OCI-LY1 (cell line): Measurements from ENCODE around the gene CREG2.

ENCODE experiments used
- H2AFZ ChIP-seq: fragments of 200-600 bp; sonication (generic), shearing (Covaris generic); 2 replicates; pipeline ENCODE4 v1.6.0; 2014; ENCODE audit warnings: antibody characterized with exemption, mild to moderate bottlenecking, low read length
- H3F3A ChIP-seq: fragments of 200-600 bp; sonication (generic), shearing (Covaris generic); 2 replicates; pipeline ENCODE4 v1.6.0; 2014; ENCODE audit warnings: mild to moderate bottlenecking, antibody characterized with exemption, low read length, moderate library complexity; ENCODE audit not compliant: insufficient read depth
- H3K27ac ChIP-seq: fragments of 200-600 bp; sonication (generic); 2 replicates; pipeline ENCODE4 v1.5.1; 2014; ENCODE audit warnings: low read length, mixed run types, mild to moderate bottlenecking, low read depth; ENCODE audit not compliant: poor library complexity, severe bottlenecking
- H3K27me3 ChIP-seq: fragments of 200-600 bp; sonication (generic); 2 replicates; pipeline ENCODE4 v1.6.0; 2014; ENCODE audit warnings: antibody characterized with exemption, mild to moderate bottlenecking, low read length, moderate library complexity; ENCODE audit not compliant: insufficient read depth
- H3K36me3 ChIP-seq: fragments of 200-600 bp; sonication (generic); 2 replicates; pipeline ENCODE4 v1.6.1; 2014; ENCODE audit warnings: mild to moderate bottlenecking, antibody characterized with exemption, low read length, moderate library complexity, mixed read lengths; ENCODE audit not compliant: insufficient read depth
- H3K4me1 ChIP-seq: fragments of 200-600 bp; sonication (generic); 2 replicates; pipeline ENCODE4 v1.5.1; 2014; ENCODE audit warnings: mild to moderate bottlenecking, low read length, moderate library complexity; ENCODE audit not compliant: insufficient read depth, severe bottlenecking
- H3K4me2 ChIP-seq: fragments of 200-600 bp; sonication (generic), shearing (Covaris generic); 2 replicates; pipeline ENCODE4 v1.6.1; 2014; ENCODE audit warnings: low read length
- H3K4me3 ChIP-seq: fragments of 200-600 bp; sonication (generic); 2 replicates; pipeline ENCODE4 v1.5.1; 2014; ENCODE audit warnings: low read length, low read depth, mild to moderate bottlenecking, mixed read lengths; ENCODE audit not compliant: poor library complexity, severe bottlenecking
- H3K79me2 ChIP-seq: fragments of 200-600 bp; shearing (Covaris generic); 2 replicates; pipeline ENCODE4 v1.6.1; 2016; ENCODE audit warnings: mixed run types, low read length, mixed read lengths; ENCODE audit not compliant: insufficient read depth
- H3K9ac ChIP-seq: fragments of 200-600 bp; sonication (generic), shearing (Covaris generic); 2 replicates; pipeline ENCODE4 v1.6.1; 2014; ENCODE audit warnings: mild to moderate bottlenecking, low read length, mixed read lengths
- H3K9me2 ChIP-seq: fragments of 200-600 bp; sonication (generic), shearing (Covaris generic); 2 replicates; pipeline ENCODE4 v1.6.1; 2014; ENCODE audit warnings: low read depth, mild to moderate bottlenecking, low read length, mixed read lengths
- H3K9me3 ChIP-seq: fragments of 200-600 bp; shearing (Covaris generic); 2 replicates; pipeline ENCODE4 v1.6.1; 2014; ENCODE audit warnings: low read length, mixed read lengths
- H4K20me1 ChIP-seq: fragments of 200-600 bp; sonication (generic), shearing (Covaris generic); 2 replicates; pipeline ENCODE4 v1.6.0; 2016; ENCODE audit warnings: mild to moderate bottlenecking, low read length; ENCODE audit not compliant: insufficient read depth
- EZH2 ChIP-seq: fragments of 200-600 bp; sonication (generic), shearing (Covaris generic); IDR thresholded peaks from 2 replicates; pipeline ENCODE4 v1.8.0; 2017; ENCODE audit warnings: borderline replicate concordance, mixed run types, mild to moderate bottlenecking, antibody characterized with exemption, low read length, moderate library complexity, mixed read lengths
- TF ChIP-seq, protein P1 (sequence below): fragments of 200-600 bp; sonication (generic), shearing (Covaris generic); IDR thresholded peaks from 2 replicates; pipeline ENCODE4 v1.5.1; 2017; ENCODE audit warnings: mild to moderate bottlenecking, antibody characterized with exemption, low read length, moderate library complexity, mixed read lengths

CREG2 gene

DNA sequence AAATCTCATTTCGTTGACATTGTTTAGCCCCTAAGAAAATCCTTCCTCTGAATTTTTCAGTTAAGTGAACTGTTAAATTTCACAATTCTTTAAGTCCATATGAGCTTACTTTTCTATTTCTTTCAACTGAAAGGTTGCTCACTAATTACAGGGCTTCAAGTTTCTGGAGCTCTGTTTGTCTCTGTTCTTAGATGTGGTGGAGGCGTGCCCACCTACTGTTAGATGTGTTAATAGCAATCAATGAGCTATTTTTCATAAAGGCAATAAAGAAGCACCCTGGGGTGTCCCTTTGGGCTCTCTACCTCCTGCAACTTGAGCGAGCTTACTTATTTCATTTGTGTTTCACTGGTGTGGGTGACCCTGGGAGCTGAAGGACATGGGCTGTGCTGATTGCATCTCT lies 25.0 kb downstream of the CREG2 start:
- Histone ChIP-seq H3K4me2 (no peak overlapping the region), H3F3A (no peaks in the 10 kb centered on the region), H3K4me3 (no peak overlapping the region), H3K27ac (no peak overlapping the region), H3K9me2 (no peaks in the 10 kb centered on the region), H3K9ac (no peak overlapping the region), H3K79me2 (no peaks in the 10 kb centered on the region), H3K36me3 (no peaks in the 10 kb centered on the region), H3K27me3 (no peaks in the 10 kb centered on the region), H4K20me1 (no peaks in the 10 kb centered on the region), H3K4me1 (no peaks in the 10 kb centered on the region), H2AFZ (no peak overlapping the region), H3K9me3 (no peaks in the 10 kb centered on the region)
- no peak for TF ChIP-seq EZH2

DNA sequence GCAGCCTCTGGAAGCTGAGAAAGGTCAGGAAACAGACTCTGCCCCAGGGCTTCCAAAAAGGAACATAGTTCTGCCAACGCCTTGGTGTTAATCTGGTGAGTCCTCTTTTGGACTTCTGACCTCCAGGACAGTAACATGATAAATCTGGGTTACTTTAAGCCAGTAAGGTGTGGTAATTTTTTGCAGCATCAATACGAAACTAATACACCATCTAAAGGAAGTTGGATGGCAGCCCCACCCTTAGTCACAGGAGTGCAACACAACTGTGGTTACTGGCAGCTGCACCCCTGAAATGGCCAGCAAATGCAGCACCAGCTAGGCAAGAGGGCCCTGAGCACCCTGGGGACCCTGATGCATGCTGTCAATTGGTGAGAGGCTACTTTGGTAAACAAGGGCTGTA lies 25.8 kb downstream of the CREG2 start:
- Histone ChIP-seq H3K9me3 (no peaks in the 10 kb centered on the region), H3K9ac (no peak overlapping the region), H3K79me2 (no peaks in the 10 kb centered on the region), H3K36me3 (no peaks in the 10 kb centered on the region), H2AFZ (no peak overlapping the region), H3K4me1 (no peaks in the 10 kb centered on the region), H3K4me3 (no peak overlapping the region), H3F3A (no peaks in the 10 kb centered on the region), H4K20me1 (no peaks in the 10 kb centered on the region), H3K27me3 (no peaks in the 10 kb centered on the region), H3K4me2 (no peak overlapping the region), H3K27ac (no peak overlapping the region), H3K9me2 (no peaks in the 10 kb centered on the region)
- no peak for TF ChIP-seq EZH2
- TF ChIP-seq, protein P1, sequence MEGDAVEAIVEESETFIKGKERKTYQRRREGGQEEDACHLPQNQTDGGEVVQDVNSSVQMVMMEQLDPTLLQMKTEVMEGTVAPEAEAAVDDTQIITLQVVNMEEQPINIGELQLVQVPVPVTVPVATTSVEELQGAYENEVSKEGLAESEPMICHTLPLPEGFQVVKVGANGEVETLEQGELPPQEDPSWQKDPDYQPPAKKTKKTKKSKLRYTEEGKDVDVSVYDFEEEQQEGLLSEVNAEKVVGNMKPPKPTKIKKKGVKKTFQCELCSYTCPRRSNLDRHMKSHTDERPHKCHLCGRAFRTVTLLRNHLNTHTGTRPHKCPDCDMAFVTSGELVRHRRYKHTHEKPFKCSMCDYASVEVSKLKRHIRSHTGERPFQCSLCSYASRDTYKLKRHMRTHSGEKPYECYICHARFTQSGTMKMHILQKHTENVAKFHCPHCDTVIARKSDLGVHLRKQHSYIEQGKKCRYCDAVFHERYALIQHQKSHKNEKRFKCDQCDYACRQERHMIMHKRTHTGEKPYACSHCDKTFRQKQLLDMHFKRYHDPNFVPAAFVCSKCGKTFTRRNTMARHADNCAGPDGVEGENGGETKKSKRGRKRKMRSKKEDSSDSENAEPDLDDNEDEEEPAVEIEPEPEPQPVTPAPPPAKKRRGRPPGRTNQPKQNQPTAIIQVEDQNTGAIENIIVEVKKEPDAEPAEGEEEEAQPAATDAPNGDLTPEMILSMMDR = no peak

DNA sequence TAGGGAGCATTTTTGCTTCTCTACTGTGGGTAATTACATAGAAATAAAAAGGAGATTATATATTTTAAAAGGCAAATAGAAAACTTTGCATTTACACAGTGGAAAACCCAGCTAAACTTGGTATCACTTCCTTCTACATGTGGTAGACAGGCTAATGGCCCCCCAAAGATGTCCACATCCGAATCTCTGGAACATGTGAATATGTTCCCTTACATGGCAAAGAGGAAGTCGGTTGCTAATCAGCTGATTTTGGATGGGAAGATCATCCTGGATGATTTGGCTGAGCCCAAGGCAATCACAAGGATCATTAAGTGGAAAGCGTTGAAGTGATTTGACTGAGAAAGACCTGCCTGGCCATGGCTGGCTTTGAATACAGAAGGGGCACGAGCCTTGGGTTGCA lies 26.2 kb downstream of the CREG2 start:
- Histone ChIP-seq H3K79me2 (no peaks in the 10 kb centered on the region), H3K9me3 (no peaks in the 10 kb centered on the region), H4K20me1 (no peaks in the 10 kb centered on the region), H3K9ac (no peak overlapping the region), H3K36me3 (no peaks in the 10 kb centered on the region), H3K4me1 (no peaks in the 10 kb centered on the region), H3F3A (no peaks in the 10 kb centered on the region), H3K9me2 (no peaks in the 10 kb centered on the region), H3K27ac (no peak overlapping the region), H3K4me3 (no peak overlapping the region), H3K4me2 (no peak overlapping the region), H2AFZ (no peak overlapping the region), H3K27me3 (no peaks in the 10 kb centered on the region)
- TF ChIP-seq EZH2 = no peak
- TF ChIP-seq, protein P1 = no peak

DNA sequence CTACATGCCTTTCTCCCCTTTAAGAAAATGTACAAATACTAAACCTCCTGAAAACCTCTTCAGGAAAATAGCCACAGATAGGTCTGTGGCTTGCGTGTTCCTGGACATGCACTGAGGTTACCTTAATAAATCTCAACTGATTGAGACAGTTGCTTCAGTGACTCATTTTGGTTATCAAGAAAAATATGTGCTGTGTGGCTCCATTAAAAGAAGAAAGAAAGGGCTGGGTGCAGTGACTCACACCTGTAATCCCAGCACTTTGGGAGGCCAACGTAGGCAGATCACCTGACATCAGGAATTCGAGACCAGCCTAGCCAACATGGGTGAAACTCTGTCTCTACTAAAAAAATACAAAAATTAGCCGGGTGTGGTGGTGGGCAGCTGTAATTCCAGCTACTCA lies 27.1 kb downstream of the CREG2 start:
- TF ChIP-seq, protein P1 = no peak
- TF ChIP-seq EZH2 = no peak
- H3F3A ChIP-seq = no peaks in the 10 kb centered on the region
- no peaks in the 10 kb centered on the region for H4K20me1 ChIP-seq
- H3K9me3 ChIP-seq = no peaks in the 10 kb centered on the region
- no peaks in the 10 kb centered on the region for H3K9me2 ChIP-seq
- no peak overlapping the region for H3K4me3 ChIP-seq
- no peaks in the 10 kb centered on the region for H3K36me3 ChIP-seq
- no peaks in the 10 kb centered on the region for H3K4me1 ChIP-seq
- H3K27me3 ChIP-seq = no peaks in the 10 kb centered on the region
- H3K4me2 ChIP-seq = no peak overlapping the region
- no peaks in the 10 kb centered on the region for H3K79me2 ChIP-seq
- no peak overlapping the region for H2AFZ ChIP-seq
- H3K9ac ChIP-seq = no peak overlapping the region
- no peak overlapping the region for H3K27ac ChIP-seq
